Neuron (in vitro differentiated cells): ENCODE measurements around the gene SCUBE1.

Experiments used
- H2AFZ ChIP-seq: one replicate; pipeline ENCODE4 v1.6.1; 2013; ENCODE audit warnings: low read depth, mild to moderate bottlenecking, inconsistent platforms, low read length, moderate library complexity
- H3K27me3 ChIP-seq: one replicate; pipeline ENCODE4 v1.6.1; 2013; ENCODE audit warnings: low read length; ENCODE audit not compliant: insufficient read depth
- H3K36me3 ChIP-seq: one replicate; pipeline ENCODE4 v1.6.1; 2013; ENCODE audit warnings: low read length; ENCODE audit not compliant: insufficient read depth
- H3K4me1 ChIP-seq: one replicate; pipeline ENCODE4 v1.6.1; 2013; ENCODE audit warnings: low read length; ENCODE audit not compliant: insufficient read depth
- H3K4me3 ChIP-seq: 2 replicates; pipeline ENCODE4 v1.5.1; 2013; ENCODE audit warnings: mild to moderate bottlenecking, low read length, moderate library complexity
- H3K9me3 ChIP-seq: one replicate; pipeline ENCODE4 v1.6.1; 2013; ENCODE audit warnings: low read length

SCUBE1 gene

DNA sequence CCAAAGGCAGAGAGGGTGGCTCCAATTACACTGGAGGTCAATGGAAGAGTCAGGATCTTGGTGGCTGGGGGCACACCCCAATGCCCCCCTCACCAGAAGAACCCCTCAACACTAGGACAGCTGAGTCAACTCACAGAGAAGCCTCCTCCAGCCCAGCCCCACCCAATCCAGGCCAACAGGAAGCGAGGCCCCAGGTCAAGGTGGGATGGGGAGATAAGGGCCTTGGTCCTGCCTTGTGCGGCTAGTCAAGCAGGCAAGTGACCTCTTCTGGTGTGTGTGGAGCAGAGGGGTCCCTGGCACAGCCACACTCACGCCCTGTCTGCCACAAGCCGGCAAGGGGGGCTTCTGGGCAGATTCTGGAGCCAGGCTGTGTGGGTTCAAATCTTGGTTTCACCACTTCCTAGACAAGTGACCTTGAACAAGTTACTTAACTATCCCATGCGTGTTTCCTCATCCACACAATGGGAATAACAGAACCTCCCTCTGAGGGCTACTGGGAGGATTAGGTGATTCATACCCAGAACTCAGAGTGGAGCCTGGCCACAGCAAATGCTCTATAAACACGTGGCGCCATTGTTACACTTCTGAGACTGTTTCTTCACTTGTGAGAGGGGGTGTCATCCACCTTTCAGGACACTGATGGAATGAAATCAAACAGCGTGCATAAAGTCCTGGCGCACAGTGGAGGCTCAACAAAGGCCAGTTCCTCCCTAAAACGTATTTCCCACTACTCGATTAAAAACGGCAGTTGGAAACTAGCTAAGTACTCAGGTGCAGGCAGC lies 159.5 kb downstream of the SCUBE1 start:
- Histone ChIP-seq H3K4me1 (peaks cover 17% of the 10 kb centered on the region), H3K27me3 (no peaks in the 10 kb centered on the region), H3K4me3 (no peak overlapping the region), H2AFZ (no peak overlapping the region), H3K36me3 (peaks cover 27% of the 10 kb centered on the region), H3K9me3 (peaks cover 1% of the 10 kb centered on the region)

DNA sequence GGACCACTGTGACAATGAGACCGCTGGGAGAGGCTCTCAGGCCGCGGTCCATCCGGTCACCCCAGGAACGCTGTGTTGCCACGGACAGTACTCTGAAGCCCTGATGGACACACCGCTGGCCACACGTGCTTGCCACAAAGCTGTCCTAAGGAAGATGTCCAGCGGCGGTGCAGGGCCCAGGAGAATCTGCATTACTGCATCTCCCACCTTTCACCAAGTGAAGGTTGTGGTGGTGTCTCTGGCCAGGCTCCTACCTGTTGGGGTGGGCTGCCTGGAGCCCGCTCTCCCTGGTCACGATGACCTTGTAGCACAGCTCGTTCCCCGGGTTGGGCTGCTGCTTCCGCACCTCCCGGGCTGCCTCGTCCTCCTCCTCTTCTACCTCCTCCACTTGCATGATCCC lies 160.4 kb downstream of the SCUBE1 start:
- H3K36me3 ChIP-seq, result peaks cover 33% of the 10 kb centered on the region
- H3K4me1 ChIP-seq, result peaks cover 15% of the 10 kb centered on the region
- no peaks in the 10 kb centered on the region for H3K27me3 ChIP-seq
- no peak overlapping the region for H3K4me3 ChIP-seq
- peaks cover 2% of the 10 kb centered on the region for H3K9me3 ChIP-seq
- no peak overlapping the region for H2AFZ ChIP-seq

DNA sequence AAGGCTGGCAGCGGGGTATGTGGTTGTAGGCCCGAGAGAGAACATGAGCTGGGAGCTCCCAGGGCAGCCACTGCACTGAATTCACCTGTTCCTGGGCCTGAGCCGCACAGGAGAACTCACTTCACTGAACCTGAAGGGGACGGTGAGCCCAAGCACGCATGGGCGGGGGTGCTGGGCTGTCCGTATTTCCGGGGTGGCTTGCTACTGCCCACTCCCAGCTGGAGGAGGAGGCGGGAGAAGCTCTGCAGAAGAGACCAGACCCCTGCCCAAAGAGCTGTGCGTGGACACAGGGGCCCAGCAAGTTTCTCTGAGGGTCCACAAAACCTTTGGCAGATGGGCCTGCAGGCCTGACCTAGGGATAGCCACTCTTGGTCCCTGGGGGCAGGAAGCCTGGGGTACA lies 161.1 kb downstream of the SCUBE1 start:
- Histone ChIP-seq H3K9me3 (peaks cover 2% of the 10 kb centered on the region), H3K4me3 (no peak overlapping the region), H3K36me3 (peaks cover 38% of the 10 kb centered on the region), H3K27me3 (no peaks in the 10 kb centered on the region), H2AFZ (no peak overlapping the region), H3K4me1 (peaks cover 13% of the 10 kb centered on the region)

DNA sequence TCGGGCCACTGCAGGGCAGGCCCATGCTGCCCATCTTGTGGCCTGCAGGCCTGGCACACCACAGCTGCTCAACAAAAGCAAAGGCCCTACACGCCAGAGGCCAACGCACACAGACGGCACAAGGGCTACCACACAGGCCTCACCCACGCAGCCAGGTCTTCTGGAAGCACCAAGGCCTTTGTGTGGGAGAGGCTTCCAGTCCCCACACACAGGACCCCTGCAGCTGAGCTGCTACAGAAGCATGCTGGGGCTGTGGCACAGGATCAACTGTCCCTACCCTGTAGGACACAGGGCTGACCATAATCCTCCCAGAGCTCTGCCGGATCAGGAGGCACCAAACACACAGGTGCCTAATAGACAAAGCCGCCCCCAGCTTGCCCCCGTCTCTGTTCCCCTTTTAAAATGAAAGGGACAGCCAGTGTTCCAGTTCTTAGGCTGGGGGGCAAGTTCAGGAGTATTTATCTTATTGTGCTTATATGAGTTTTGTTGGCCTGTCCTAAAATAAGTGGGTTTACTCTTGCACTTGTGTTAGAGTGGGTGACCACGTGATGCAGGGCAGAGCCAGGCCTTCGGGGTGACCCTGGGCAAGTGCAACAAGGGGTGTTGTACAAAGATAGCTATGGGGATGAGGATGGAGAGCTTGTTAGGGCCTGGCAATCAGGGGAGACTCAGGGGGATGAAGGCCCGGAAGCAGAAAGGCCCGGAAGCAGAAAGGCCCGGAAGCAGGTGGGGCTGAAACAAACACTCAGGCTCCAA lies 161.7 kb downstream of the SCUBE1 start:
- peaks cover 38% of the 10 kb centered on the region for H3K36me3 ChIP-seq
- no peaks in the 10 kb centered on the region for H3K27me3 ChIP-seq
- no peak overlapping the region for H2AFZ ChIP-seq

DNA sequence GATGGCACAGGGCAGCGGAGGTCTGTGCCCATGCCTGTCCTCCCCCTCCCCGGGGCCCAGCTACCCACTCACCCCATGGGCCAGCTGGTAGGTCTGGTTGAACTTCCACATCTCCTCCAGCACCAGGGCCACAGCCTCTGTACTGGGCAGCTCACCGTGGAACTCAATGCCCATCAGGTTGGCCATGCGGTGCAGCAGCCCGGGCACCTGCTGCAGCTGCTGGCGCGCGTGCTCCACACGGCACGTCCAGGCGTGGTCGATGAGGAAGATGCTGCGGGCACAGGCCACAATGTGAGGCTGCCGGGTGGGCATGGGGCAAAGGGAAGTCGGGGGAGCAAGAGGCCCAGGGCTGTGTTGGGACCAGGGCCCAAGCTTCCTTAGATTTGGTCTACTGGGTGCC lies 162.5 kb downstream of the SCUBE1 start:
- Histone ChIP-seq H2AFZ (no peak overlapping the region), H3K4me3 (no peak overlapping the region), H3K36me3 (peaks cover 42% of the 10 kb centered on the region)

More for the DNA sequence above, 161.7 kb downstream of the SCUBE1 start:
- H3K9me3 ChIP-seq, result peaks cover 2% of the 10 kb centered on the region
- H3K4me1 ChIP-seq, result peaks cover 13% of the 10 kb centered on the region
- no peak overlapping the region for H3K4me3 ChIP-seq

DNA sequence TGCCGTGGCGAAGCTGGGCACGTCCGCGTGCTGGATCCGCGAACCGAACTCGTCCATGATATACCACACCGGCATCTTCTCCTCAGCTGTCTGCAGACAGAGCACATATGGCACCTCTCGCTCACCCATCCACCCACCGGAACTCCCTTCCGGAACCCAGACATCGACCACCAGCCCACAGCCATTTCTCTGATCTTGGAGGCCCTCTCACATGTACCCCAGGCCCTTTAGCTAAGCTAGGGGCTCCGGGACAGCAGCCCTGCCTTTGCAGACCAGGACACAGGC lies 163.3 kb downstream of the SCUBE1 start:
- peaks cover 2% of the 10 kb centered on the region for H3K9me3 ChIP-seq
- H3K36me3 ChIP-seq, result peaks cover 49% of the 10 kb centered on the region
- no peaks in the 10 kb centered on the region for H3K4me1 ChIP-seq
- no peaks in the 10 kb centered on the region for H3K27me3 ChIP-seq
- no peak overlapping the region for H3K4me3 ChIP-seq
- H2AFZ ChIP-seq, result no peak overlapping the region

More for the DNA sequence above, 162.5 kb downstream of the SCUBE1 start:
- Histone ChIP-seq H3K9me3 (peaks cover 2% of the 10 kb centered on the region), H3K27me3 (no peaks in the 10 kb centered on the region), H3K4me1 (peaks cover 5% of the 10 kb centered on the region)

DNA sequence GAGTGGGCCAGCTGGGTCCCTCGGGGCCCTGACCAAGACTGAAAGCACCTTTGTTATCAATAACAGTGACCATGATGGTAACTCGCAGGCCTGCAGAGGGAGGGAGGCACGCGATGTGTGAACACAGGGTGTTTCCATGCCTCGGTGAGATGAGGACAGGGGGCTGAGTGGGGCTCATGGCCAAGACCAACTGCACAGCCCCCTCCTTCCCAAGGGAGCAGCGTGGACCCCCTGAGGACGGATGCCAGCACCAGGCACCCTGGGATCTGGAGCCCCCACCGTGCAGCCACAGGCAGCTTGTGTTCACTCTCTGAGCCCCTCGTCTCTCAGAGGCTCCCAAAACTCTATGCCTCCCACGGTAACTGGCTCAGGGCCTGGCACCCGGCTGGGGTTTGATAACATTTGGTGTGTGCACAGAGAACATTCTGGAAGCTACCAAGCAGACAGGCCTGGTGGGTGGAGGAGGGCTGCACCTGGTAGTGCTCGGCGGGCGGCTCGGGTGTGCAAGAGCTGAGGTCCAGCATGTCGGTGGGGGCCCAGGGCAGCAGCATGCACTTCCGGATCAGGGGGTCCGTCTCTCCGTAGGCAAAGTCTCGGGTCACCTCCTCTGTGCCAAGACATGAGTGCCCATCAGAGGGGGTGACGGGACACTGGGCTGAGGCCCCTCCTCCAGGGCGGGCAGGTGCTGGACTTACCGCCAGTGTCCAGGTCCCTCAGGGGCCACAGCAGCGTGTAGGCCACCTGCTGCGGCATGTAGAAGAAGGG lies 163.8 kb downstream of the SCUBE1 start:
- Histone ChIP-seq H3K27me3 (no peaks in the 10 kb centered on the region), H3K4me3 (no peak overlapping the region), H3K9me3 (peaks cover 2% of the 10 kb centered on the region), H2AFZ (no peak overlapping the region), H3K4me1 (no peaks in the 10 kb centered on the region), H3K36me3 (peaks cover 54% of the 10 kb centered on the region)

DNA sequence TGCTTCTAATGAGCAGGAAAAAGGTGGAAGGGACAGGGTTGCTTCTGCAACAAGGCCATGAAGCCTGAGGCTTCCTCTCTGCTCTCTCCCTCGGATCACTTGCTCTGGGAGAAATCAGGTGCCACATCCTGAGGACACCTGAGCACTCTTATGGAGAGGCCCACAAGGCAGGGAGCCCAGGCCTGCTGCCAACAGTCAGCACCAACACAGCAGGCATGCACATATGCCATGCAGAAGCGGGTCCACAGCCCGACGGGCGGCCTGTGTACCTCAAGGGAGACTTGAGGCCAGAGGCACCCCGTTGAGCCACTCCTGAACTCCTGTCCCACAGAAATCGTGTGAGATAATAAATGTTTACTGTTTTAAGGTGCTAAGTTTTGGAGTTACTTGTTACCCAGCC lies 165.7 kb downstream of the SCUBE1 start:
- H3K36me3 ChIP-seq, result peaks cover 64% of the 10 kb centered on the region
- no peaks in the 10 kb centered on the region for H3K27me3 ChIP-seq
- H3K9me3 ChIP-seq, result peaks cover 2% of the 10 kb centered on the region
- no peaks in the 10 kb centered on the region for H3K4me1 ChIP-seq
- no peak overlapping the region for H2AFZ ChIP-seq
- no peak overlapping the region for H3K4me3 ChIP-seq

DNA sequence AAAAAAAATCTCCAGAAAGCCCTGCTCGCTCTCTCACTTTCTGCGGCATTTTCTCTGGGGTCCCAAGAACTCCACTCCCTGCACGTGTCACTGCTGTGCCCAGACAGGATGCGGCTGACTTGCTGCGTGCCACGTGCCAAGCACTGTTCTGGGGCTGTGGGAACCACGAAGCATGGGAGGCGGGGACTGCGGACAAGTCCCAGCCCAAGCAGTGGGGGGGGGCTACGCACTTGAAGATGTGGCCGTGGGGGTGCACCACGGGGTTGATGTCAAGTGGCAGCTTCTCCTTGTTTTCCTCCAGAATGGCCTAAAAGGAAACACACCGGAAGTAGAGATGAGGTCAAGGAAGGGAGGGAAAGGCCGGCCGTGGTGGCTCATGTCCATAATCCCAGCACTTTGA lies 167.1 kb downstream of the SCUBE1 start:
- no peak overlapping the region for H3K4me3 ChIP-seq
- peaks cover 67% of the 10 kb centered on the region for H3K36me3 ChIP-seq
- H3K9me3 ChIP-seq, result peaks cover 2% of the 10 kb centered on the region
- no peaks in the 10 kb centered on the region for H3K4me1 ChIP-seq
- no peak overlapping the region for H2AFZ ChIP-seq
- no peaks in the 10 kb centered on the region for H3K27me3 ChIP-seq

DNA sequence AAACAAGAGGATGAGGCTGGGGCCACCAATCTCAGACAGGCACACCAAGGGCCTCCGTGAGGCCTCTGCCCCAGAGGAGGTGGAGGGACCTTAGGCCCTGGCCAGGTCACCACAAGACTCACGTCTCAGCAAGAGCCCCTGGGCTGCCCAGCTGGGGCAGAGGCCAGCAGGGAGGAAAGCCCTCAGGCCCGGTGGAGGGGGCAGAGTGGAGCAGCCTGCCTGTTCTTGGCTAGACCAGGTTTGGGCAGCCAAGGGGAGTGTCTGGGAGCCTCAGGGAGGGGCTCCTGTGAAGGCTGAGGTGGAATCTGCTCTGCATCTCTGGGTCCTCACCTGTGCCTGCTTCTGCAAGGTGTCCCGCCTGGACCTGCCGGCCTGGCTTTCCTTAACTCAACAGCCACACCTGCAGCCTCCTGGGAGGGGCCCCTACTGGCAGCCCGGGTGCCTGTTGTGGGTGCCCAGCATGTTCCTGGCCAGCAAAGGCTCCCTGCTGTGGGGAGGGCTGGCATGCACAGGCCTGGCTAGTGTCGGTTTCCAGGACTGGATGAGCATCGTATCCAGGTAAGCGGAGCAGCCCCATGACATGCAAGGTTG lies 168.1 kb downstream of the SCUBE1 start:
- Histone ChIP-seq H3K4me1 (no peaks in the 10 kb centered on the region), H3K27me3 (no peaks in the 10 kb centered on the region), H3K4me3 (no peak overlapping the region), H2AFZ (no peak overlapping the region), H3K9me3 (peaks cover 2% of the 10 kb centered on the region), H3K36me3 (peaks cover 73% of the 10 kb centered on the region)

DNA sequence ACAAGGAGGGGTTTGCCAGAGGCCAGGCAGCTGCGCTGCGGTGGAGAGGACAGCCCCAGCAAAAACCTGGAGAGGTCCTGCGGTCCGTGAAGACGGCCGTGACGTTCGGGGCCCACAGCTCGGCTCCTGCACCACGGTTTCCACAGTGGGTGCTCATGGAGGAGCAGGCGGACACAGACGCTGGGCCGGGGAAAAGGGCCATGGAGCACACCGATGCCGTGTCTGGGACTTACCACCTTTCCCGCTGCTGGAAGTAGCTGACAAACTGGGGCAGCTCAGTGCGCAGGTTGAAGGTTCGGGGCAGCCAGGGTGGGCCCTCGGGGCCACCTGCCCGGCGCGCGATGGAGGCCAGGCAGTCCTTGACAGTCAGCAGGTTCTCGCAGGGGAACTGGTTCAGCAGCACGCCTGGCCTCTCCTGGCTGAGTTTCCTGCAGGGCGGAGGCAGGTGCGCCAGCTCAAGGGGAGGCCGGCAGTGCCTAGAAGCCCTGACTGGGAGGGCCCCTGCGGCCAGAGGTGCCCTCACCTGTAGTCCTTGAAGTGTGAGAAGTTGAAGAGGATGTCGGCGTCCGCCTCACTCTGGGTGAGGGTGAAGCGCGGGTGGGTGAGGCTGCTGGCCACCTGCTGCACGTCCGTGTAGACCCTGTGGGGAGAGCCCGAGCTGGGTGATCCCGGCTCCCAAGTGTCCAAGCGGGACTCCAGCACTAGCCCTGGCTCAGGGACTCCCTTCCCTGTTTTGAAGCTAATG lies 169.0 kb downstream of the SCUBE1 start:
- Histone ChIP-seq H3K27me3 (no peaks in the 10 kb centered on the region), H3K9me3 (peaks cover 2% of the 10 kb centered on the region), H2AFZ (no peak overlapping the region), H3K4me3 (no peak overlapping the region), H3K36me3 (peaks cover 73% of the 10 kb centered on the region), H3K4me1 (no peaks in the 10 kb centered on the region)

DNA sequence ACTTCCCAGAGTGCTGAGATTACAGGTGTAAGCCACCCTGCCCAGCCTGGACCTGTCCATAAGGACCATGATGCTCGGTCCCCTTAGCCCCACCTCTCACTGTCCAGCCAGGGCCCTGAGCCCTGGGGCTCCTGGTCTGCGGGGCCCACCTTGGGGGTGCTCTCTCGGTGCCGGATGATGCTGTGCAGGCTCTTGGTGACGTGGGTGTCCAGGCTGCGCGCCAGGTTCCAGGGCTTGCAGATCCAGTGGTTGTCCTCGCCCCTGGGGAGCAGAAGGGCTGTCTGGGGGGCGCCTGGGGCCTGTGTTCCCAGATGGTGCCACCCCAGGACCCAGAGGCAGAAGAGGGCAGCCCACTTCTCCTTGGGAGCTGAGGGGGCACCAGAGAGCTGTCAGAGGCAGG lies 169.6 kb downstream of the SCUBE1 start:
- Histone ChIP-seq H3K36me3 (peaks cover 73% of the 10 kb centered on the region), H3K4me3 (no peak overlapping the region), H3K9me3 (no peaks in the 10 kb centered on the region)

More for the DNA sequence above, 169.6 kb downstream of the SCUBE1 start:
- no peak overlapping the region for H2AFZ ChIP-seq
- no peaks in the 10 kb centered on the region for H3K4me1 ChIP-seq
- H3K27me3 ChIP-seq, result no peaks in the 10 kb centered on the region
